ENCODE results near the gene PHLDA1.

The PHLDA1 gene

DNA sequence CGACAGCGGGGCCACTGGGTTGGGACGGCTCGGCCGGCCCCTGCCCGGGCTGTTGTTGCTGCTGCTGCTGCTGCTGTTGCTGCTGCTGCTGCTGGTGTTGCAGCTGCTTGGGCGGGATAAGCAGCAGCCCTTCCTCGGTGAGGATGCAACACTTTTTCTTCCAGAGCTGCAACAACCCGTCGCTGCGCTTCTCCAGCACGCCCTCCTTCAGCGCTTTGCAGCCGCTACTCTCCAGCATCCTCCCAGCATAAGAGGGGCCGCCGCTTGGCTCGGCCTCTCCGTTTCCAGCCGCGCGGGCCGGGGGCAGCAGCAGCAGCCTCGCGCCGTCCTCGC, 529 bp downstream of the PHLDA1 start:
- TF ChIP-seq, protein P1, sequence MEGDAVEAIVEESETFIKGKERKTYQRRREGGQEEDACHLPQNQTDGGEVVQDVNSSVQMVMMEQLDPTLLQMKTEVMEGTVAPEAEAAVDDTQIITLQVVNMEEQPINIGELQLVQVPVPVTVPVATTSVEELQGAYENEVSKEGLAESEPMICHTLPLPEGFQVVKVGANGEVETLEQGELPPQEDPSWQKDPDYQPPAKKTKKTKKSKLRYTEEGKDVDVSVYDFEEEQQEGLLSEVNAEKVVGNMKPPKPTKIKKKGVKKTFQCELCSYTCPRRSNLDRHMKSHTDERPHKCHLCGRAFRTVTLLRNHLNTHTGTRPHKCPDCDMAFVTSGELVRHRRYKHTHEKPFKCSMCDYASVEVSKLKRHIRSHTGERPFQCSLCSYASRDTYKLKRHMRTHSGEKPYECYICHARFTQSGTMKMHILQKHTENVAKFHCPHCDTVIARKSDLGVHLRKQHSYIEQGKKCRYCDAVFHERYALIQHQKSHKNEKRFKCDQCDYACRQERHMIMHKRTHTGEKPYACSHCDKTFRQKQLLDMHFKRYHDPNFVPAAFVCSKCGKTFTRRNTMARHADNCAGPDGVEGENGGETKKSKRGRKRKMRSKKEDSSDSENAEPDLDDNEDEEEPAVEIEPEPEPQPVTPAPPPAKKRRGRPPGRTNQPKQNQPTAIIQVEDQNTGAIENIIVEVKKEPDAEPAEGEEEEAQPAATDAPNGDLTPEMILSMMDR (IDR thresholded peaks at IDR 0.05; ENCODE audit: low read depth, low read length): no peak
- no peak for DNase-seq (ENCODE audit: extremely low read depth, low read depth)

DNA sequence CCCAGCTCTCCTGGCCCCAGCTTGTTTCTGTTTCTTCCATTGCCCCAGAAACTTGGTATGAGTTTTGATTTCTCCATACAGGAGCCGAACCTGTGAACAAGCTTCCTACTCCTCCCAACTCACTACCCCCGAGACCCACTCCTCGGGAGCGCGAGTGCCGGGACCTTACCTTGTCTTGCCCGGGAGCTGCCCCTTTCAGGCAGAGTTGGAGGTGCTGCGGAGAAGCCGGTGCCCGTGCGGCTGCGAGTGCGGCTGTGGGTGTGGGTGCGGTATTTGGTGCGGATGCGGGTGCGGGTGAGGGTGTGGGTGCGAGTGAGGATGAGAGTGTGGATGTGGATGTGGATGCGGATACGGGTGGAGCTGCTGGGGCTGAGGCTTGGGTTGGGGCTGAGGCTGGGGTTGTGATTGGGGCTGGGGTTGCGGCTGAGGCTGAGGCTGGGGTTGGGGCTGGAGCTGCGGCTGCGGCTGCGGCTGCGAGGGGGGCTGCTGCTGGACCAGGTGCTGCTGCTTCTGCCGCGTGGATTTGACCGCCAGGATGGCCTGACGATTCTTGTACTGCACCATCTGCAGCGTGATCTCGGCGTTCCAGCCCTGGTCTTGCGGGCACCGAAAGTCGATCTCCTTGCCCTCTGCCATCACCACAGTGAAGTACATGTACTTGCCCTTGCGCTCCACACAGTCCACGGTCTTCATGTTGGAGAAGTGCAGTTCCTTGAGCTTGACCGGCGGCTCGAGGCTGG, 1.1 kb downstream of the PHLDA1 start:
- no peak for DNase-seq (ENCODE audit: extremely low read depth, low read depth)
- TF ChIP-seq, protein P1 (IDR thresholded peaks at IDR 0.05; ENCODE audit: low read depth, low read length): no peak

DNA sequence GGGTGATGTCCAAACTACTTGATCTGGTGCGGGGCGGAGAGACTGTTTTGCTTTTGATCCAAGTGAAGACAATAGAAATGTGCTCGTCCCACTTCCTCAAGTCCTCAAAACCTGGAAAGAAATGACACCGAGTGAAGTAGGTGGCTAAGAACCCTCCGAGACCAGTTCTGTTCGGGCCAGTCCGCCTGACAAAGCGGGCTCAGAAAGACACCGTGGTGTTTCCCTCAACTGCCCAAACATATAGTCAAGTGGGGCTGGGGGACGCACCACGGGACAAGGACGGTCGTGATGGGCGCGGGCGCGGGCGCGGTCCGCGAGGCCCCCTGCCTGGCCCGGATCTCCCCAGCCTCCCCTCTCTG, 1.6 kb downstream of the PHLDA1 start:
- no peak for DNase-seq (ENCODE audit: extremely low read depth, low read depth)
- TF ChIP-seq, protein P1 (IDR thresholded peaks at IDR 0.05; ENCODE audit: low read depth, low read length): no peak

DNA sequence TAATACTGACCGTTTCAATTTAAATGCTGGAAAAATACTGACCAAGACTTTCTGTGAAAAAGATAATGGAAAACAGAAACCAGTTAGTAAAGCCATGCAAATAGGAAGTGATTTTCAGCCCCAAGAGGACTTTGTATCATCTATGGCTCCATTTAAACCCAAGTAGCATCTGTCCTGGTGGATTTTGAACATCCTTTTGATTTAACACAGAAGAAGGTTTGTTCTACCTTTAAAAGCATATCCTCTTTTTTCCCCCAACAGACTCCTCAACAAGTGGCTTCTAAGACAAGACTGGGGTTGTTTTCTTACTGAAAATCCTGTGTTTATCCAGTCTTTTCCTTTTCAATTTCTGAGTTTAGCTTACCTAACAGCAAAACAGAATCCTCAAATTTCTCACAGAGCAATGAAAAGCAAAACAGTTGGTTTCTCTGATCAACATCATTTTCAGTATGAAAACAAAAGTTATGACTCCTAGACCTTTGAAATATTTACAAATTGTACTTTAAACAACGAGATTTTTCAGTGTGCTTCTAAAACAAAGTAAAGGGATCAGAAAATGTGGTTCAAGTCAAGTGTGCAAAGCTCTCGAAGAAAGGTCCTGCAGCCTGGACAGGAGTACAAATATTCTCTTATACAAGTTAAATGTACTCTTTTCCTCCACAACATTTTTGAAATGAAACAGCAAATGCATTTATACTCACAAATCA, 2.9 kb downstream of the PHLDA1 start:
- TF ChIP-seq, protein P1 (IDR thresholded peaks at IDR 0.05; ENCODE audit: low read depth, low read length): no peak
- no peak for DNase-seq (ENCODE audit: extremely low read depth, low read depth)

DNA sequence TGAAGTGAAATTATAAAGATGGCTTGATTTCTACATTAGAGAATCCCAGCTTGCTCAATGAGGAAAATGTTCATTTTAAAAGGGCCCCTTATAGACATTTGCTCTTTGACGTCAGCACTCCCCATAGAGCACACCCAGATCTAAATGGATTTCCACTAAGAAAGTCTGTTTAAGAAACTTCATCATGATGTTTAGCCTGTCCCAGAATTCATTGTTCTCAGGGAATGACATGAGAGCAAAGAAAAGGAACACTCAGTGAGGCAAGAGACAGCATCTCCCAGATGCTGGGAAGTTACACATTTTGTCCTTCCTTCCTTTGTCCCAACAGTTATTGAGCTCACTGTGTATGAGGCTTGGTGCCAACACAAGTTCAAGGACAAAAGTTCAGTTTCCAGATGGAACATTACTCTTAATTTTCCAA, 4.9 kb downstream of the PHLDA1 start:
- DNase-seq (ENCODE audit: extremely low read depth, low read depth): no peak
- TF ChIP-seq, protein P1 (IDR thresholded peaks at IDR 0.05; ENCODE audit: low read depth, low read length): no peak

DNA sequence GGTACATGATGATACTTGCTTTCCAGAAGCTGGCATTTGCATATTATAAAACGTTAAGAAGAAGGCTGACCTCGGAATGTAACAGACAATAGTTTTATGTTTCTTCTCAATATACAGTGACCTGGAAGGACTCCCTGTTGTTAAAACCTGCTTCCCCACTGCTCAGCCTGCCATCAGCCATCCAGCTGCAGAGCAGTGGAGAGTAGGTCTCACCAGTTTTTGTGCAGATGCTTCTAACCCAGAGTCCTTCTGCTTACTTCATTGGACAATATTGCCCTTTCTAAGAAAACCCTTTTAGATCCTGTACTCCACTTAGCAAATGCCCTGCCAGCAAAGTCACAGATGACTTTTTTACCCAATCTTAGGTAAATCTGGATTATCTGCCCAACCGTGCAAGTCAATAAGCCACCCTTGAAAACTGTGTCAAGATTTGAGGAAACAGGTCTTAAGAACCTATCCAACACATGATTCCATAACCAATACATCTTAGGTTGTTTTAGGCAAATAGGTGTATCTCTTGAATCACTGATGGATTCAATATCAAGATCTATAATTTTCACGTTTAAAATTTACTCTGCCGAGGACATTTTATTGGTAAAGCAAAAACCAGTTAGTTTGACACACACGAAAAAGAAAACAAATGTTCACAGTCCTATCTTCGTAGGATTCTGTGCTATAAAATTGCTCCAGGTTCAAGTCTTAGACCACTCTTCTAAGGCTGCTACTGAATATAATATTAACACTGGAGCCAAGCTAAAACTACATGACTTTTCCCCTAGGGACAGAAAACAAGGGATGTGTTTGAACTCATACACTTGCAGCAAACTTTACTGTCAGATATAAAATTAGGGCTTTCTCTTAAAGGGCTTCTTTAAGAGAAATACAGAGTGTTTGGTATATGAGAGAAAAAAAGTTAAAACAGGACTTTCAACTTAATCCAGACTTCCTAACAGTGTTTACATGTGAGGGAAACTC, 5.7 kb downstream of the PHLDA1 start:
- no peak for DNase-seq (ENCODE audit: extremely low read depth, low read depth)
- TF ChIP-seq, protein P1 (IDR thresholded peaks at IDR 0.05; ENCODE audit: low read depth, low read length): no peak

All from AG09319 (cell line).